Measurements from ENCODE around the gene BRAT1.

DNA sequence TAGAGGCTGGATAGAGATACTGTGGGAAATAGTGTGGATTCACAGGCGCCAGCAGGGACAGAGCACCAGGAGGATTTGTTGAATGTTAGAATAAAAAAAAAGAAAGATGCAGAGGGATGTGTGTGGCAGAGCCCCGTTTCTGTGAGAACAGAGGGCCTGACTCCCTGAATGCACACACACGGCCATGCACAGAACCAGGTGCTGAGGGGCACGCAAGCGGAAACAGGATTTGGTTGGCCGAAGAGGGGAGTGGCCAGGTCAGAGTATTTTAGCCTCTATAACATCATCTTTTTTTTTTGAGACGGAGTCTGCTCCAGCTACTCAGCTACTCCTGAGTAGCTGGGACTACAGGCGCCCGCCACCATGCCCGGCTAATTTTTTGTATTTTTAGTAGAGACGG lies 25.3 kb upstream of the BRAT1 start:
- TF ChIP-seq, protein P1, sequence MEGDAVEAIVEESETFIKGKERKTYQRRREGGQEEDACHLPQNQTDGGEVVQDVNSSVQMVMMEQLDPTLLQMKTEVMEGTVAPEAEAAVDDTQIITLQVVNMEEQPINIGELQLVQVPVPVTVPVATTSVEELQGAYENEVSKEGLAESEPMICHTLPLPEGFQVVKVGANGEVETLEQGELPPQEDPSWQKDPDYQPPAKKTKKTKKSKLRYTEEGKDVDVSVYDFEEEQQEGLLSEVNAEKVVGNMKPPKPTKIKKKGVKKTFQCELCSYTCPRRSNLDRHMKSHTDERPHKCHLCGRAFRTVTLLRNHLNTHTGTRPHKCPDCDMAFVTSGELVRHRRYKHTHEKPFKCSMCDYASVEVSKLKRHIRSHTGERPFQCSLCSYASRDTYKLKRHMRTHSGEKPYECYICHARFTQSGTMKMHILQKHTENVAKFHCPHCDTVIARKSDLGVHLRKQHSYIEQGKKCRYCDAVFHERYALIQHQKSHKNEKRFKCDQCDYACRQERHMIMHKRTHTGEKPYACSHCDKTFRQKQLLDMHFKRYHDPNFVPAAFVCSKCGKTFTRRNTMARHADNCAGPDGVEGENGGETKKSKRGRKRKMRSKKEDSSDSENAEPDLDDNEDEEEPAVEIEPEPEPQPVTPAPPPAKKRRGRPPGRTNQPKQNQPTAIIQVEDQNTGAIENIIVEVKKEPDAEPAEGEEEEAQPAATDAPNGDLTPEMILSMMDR (conservative IDR thresholded peaks at IDR 0.05 in 1 of 2, IDR thresholded peaks at IDR 0.05 in 1 of 2; ENCODE audit: low read depth in 1 of 2, low read length in 2 of 2), result no peak
- no peak for TF ChIP-seq EZH2 (IDR thresholded peaks at IDR 0.05; ENCODE audit: low read length, missing control alignments)

Measured in fibroblast of lung (primary cell).